DOHH2 (cell line): ENCODE results near the gene METTL2B.
"Not testable (repeated sequence)": the region's sequence is repeated elsewhere in the genome, so short reads cannot be mapped to it uniquely, and the experiment has no call there.

Experiments
- EZH2phosphoT487 ChIP-seq: fragments of 200-600 bp; sonication (generic); IDR thresholded peaks from 2 replicates; pipeline ENCODE4 v1.6.1; 2017; ENCODE audit warnings: borderline replicate concordance, mild to moderate bottlenecking, antibody characterized with exemption, low read length, moderate library complexity, mixed read lengths
- TF ChIP-seq, protein P1 (sequence below): fragments of 200-600 bp; sonication (generic); IDR thresholded peaks from one replicate; pipeline ENCODE4 v1.5.1; 2014; ENCODE audit warnings: antibody characterized with exemption, mild to moderate bottlenecking, low read depth, low read length; ENCODE audit not compliant: poor library complexity, severe bottlenecking

GRCh38 chr7:128543300-128543699, 66.8 kb downstream of the METTL2B start:
- not testable (repeated sequence) for TF ChIP-seq EZH2phosphoT487
- TF ChIP-seq, protein P1, sequence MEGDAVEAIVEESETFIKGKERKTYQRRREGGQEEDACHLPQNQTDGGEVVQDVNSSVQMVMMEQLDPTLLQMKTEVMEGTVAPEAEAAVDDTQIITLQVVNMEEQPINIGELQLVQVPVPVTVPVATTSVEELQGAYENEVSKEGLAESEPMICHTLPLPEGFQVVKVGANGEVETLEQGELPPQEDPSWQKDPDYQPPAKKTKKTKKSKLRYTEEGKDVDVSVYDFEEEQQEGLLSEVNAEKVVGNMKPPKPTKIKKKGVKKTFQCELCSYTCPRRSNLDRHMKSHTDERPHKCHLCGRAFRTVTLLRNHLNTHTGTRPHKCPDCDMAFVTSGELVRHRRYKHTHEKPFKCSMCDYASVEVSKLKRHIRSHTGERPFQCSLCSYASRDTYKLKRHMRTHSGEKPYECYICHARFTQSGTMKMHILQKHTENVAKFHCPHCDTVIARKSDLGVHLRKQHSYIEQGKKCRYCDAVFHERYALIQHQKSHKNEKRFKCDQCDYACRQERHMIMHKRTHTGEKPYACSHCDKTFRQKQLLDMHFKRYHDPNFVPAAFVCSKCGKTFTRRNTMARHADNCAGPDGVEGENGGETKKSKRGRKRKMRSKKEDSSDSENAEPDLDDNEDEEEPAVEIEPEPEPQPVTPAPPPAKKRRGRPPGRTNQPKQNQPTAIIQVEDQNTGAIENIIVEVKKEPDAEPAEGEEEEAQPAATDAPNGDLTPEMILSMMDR = not testable (repeated sequence)
